Subcutaneous adipose tissue (tissue), 4 donors: ENCODE data around the gene POLQ. TPM values are rescaled to one million over a fixed set of nuclear protein-coding genes. Genes with fewer than 3 reads are reported as not detected.

ENCODE experiments used
- CTCF ChIP-seq: fragments of 450-650 bp; IDR thresholded peaks from one replicate; pipeline ENCODE4 v1.5.1; 2016; ENCODE audit warnings: low read depth, mild to moderate bottlenecking, control low read depth, antibody characterized with exemption, moderate library complexity
- total RNA-seq, 4 donors: library from RNA; depleted of rRNA; stranded (reverse); fragments of >200 nt; gene quantifications; one replicate each; pipeline ENCODE4 v1.1.0, GENCODE V29; 2016

POLQ gene
- total RNA-seq, 4 donors from 2014 or later = 0.19 to 1.3 (median 0.58) TPM

GRCh38 chr3:121463745-121464144, 82.0 kb downstream of the POLQ start:
- TF ChIP-seq CTCF = no peak

- TF ChIP-seq CTCF = no peak
Observed at GRCh38 chr3:121462565-121462964, 83.2 kb downstream of the POLQ start.

- TF ChIP-seq CTCF = no peak
Observed at GRCh38 chr3:121443456-121443855, 102.3 kb downstream of the POLQ start.

- no peak for TF ChIP-seq CTCF
Observed at GRCh38 chr3:121436641-121437040, 109.1 kb downstream of the POLQ start.

GRCh38 chr3:121436074-121436473, 109.7 kb downstream of the POLQ start:
- TF ChIP-seq CTCF = no peak

GRCh38 chr3:121431726-121432517, 113.9 kb downstream of the POLQ start:
- TF ChIP-seq CTCF = no peak

GRCh38 chr3:121430664-121431215, 115.0 kb downstream of the POLQ start:
- no peak for TF ChIP-seq CTCF
